Tibial artery (tissue), 4 donors: ENCODE measurements around the gene GPC6.

ENCODE experiments used
- DNase-seq, 2 donors: peaks; one replicate each; pipeline ENCODE4 v3.0.0-alpha.2; 2019
- H3K27ac ChIP-seq, 2 donors: fragments of 200-600 bp; sonication (generic) in 1 of 2; 1 replicate in 1 of 2; 2 replicates in 1 of 2; pipeline ENCODE4 v1.5.1; 2018 to 2019; ENCODE audit warnings: mild to moderate bottlenecking in 1 of 2
- H3K27me3 ChIP-seq, 2 donors: fragments of 200-600 bp; sonication (generic) in 1 of 2; one replicate each; pipeline versions ENCODE4 v1.5.1 to v1.6.0; 2016 to 2019
- H3K36me3 ChIP-seq, 3 donors: fragments of 200-600 bp; sonication (generic) in 2 of 3; one replicate each; pipeline ENCODE4 v1.5.1; 2016 to 2019; ENCODE audit warnings: mild to moderate bottlenecking in 2 of 3
- H3K4me1 ChIP-seq, 4 donors: fragments of 200-600 bp; sonication (generic) in 2 of 4; 1 replicate in 3 of 4; 2 replicates in 1 of 4; pipeline ENCODE4 v1.5.1; 2016 to 2019
- H3K4me3 ChIP-seq, 2 donors: fragments of 200-600 bp; sonication (generic) in 1 of 2; 1 replicate in 1 of 2; 2 replicates in 1 of 2; pipeline ENCODE4 v1.5.1; 2018 to 2019; ENCODE audit warnings: mild to moderate bottlenecking in 2 of 2
- H3K9me3 ChIP-seq, 3 donors: fragments of 200-600 bp; sonication (generic) in 1 of 3; one replicate each; pipeline ENCODE4 v1.5.1; 2016 to 2019
- intact Hi-C: fragments of 100-400 bp; cut with DNase I; formaldehyde crosslinking; loops from one replicate; pipeline ENCODE4 v1.15.0; 2023; ENCODE audit warnings: low total_unique reads
- TF ChIP-seq, protein P1 (sequence below), 2 experiments: fragments of 200-600 bp in 1 of 2; fragments of 450-650 bp in 1 of 2; IDR thresholded peaks; one replicate each; pipeline ENCODE4 v1.5.1; 2017 to 2019; ENCODE audit warnings: antibody characterized with exemption in 2 of 2, mild to moderate bottlenecking in 1 of 2, moderate library complexity in 1 of 2

The GPC6 gene

GRCh38 chr13:93946994-93947393 lies 720.4 kb downstream of the GPC6 start:
- Histone ChIP-seq H3K4me3 (no peak overlapping the region), H3K9me3 (no peaks in the 10 kb centered on the region), H3K4me1 (no peaks in the 10 kb centered on the region), H3K27ac (no peak overlapping the region), H3K27me3 (no peaks in the 10 kb centered on the region), H3K36me3 (no peaks in the 10 kb centered on the region)
- intact Hi-C loops = no loop called here
- DNase-seq = no peak
- TF ChIP-seq, protein P1, sequence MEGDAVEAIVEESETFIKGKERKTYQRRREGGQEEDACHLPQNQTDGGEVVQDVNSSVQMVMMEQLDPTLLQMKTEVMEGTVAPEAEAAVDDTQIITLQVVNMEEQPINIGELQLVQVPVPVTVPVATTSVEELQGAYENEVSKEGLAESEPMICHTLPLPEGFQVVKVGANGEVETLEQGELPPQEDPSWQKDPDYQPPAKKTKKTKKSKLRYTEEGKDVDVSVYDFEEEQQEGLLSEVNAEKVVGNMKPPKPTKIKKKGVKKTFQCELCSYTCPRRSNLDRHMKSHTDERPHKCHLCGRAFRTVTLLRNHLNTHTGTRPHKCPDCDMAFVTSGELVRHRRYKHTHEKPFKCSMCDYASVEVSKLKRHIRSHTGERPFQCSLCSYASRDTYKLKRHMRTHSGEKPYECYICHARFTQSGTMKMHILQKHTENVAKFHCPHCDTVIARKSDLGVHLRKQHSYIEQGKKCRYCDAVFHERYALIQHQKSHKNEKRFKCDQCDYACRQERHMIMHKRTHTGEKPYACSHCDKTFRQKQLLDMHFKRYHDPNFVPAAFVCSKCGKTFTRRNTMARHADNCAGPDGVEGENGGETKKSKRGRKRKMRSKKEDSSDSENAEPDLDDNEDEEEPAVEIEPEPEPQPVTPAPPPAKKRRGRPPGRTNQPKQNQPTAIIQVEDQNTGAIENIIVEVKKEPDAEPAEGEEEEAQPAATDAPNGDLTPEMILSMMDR (IDR thresholded peaks at IDR 0.05) = no peak

DNA sequence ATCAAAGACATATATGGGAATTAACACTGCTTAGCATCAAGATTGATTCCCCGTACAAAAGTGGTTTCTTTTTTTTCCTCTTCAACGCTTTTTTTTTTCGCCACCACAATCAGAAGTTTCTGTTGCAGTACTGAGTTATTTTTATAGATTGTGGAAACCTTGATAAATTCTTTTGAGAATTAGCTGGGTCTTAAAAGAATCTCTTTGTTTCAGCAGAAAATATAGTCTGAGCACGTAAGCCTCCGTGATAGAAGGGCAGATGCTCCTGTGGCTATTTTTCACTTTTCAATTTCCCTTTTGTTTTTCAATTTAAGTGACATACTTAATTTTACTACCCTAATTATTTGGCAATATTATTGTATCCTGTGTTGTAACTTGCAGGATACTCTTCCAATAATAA lies 721.0 kb downstream of the GPC6 start:
- Histone ChIP-seq H3K4me1 (no peaks in the 10 kb centered on the region), H3K27ac (no peak overlapping the region), H3K27me3 (no peaks in the 10 kb centered on the region), H3K4me3 (no peak overlapping the region), H3K36me3 (no peaks in the 10 kb centered on the region), H3K9me3 (no peaks in the 10 kb centered on the region)
- DNase-seq = no peak
- TF ChIP-seq, protein P1 (IDR thresholded peaks at IDR 0.05) = no peak
- intact Hi-C loops = no loop called here

GRCh38 chr13:93948162-93948922 lies 721.7 kb downstream of the GPC6 start:
- intact Hi-C loops = no loop called here
- H3K27me3 ChIP-seq = no peaks in the 10 kb centered on the region
- H3K4me3 ChIP-seq = no peak overlapping the region
- H3K4me1 ChIP-seq = no peaks in the 10 kb centered on the region
- TF ChIP-seq, protein P1 (IDR thresholded peaks at IDR 0.05) = no peak
- no peak overlapping the region for H3K27ac ChIP-seq
- H3K9me3 ChIP-seq = no peaks in the 10 kb centered on the region
- no peaks in the 10 kb centered on the region for H3K36me3 ChIP-seq
- no peak for DNase-seq

GRCh38 chr13:93951108-93951507 lies 724.5 kb downstream of the GPC6 start:
- Histone ChIP-seq H3K4me1 (peaks cover 0 to 4% (median 0%) of the 10 kb centered on the region in 4 donors), H3K27me3 (no peaks in the 10 kb centered on the region), H3K27ac (no peak overlapping the region), H3K36me3 (no peaks in the 10 kb centered on the region), H3K4me3 (no peak overlapping the region), H3K9me3 (no peaks in the 10 kb centered on the region)
- DNase-seq = no peak
- intact Hi-C loops = no loop called here
- TF ChIP-seq, protein P1 (IDR thresholded peaks at IDR 0.05) = no peak

GRCh38 chr13:93951951-93952350 lies 725.3 kb downstream of the GPC6 start:
- Histone ChIP-seq H3K36me3 (no peaks in the 10 kb centered on the region), H3K4me1 (peaks cover 0 to 12% (median 0%) of the 10 kb centered on the region in 4 donors), H3K27ac (no peak overlapping the region), H3K4me3 (no peak overlapping the region), H3K27me3 (no peaks in the 10 kb centered on the region), H3K9me3 (no peaks in the 10 kb centered on the region)
- no peak for DNase-seq
- intact Hi-C loops = no loop called here
- TF ChIP-seq, protein P1 (IDR thresholded peaks at IDR 0.05) = no peak
